ENCODE results near the gene CNNM3. TPM values are rescaled to one million over a fixed set of nuclear protein-coding genes. Genes with fewer than 3 reads are reported as not detected.

CNNM3 gene
- 10 to 100 TPM in 2 of 4 donors, 1 to 10 TPM in 2; 5.7 to 36.8 (median 11.3) TPM for polyA plus RNA-seq
- long read RNA-seq, donor 1, result 0 reads
- long read RNA-seq, donor 2, partial matches to known transcripts, result 0 of 4 reads
- long read RNA-seq, donor 2, other reads (novel, unspliced or antisense), result 0 of 4 reads
- long read RNA-seq, donor 3, partial matches to known transcripts, result 0 of 14 reads
- long read RNA-seq, donor 3, other reads (novel, unspliced or antisense), result 11 of 14 reads
- long read RNA-seq, donor 4, partial matches to known transcripts, result 0 of 1 reads
- long read RNA-seq, donor 4, other reads (novel, unspliced or antisense), result 0 of 1 reads
- long read RNA-seq, donor 5, result 0 reads
- long read RNA-seq, donor 6, partial matches to known transcripts, result 5 of 8 reads
- long read RNA-seq, donor 6, other reads (novel, unspliced or antisense), result 0 of 8 reads
- long read RNA-seq, donor 7, result 0 reads
- long read RNA-seq, donor 8, result 0 reads
- long read RNA-seq, donor 9, result 0 reads
- long read RNA-seq, donor 10, transcript CNNM3-201 (8 exons, 3,447 nt), result major isoform, 5 of 23 reads
- long read RNA-seq, donor 10, partial matches to known transcripts, result 18 of 23 reads
- long read RNA-seq, donor 10, other reads (novel, unspliced or antisense), result 0 of 23 reads

DNA sequence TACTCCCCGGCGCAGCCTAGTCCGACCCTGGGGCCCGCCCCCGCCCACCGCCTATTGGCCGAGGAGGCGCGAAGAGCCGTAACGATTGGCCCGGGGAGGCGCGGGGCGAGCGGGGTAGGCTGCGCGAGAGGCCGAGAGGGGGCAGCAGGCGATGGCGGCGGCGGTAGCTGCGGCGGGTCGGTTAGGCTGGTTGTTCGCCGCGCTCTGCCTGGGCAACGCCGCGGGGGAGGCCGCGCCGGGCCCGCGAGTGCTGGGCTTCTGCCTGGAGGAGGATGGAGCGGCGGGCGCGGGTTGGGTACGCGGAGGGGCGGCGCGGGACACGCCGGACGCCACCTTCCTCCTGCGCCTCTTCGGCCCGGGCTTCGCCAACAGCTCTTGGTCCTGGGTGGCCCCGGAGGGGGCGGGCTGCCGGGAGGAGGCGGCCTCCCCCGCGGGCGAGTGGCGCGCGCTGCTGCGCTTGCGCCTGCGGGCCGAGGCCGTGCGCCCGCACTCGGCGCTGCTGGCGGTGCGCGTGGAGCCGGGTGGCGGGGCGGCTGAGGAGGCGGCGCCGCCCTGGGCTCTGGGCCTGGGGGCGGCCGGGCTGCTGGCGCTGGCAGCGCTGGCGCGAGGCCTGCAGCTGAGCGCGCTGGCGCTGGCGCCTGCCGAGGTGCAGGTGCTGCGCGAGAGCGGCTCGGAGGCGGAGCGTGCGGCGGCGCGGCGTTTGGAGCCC lies at the start of gene CNNM3:
TSS of gene CNNM3 (plus strand) at position 142 of the 709 bp plus-strand sequence. CDS start at position 152, 10 bp downstream.
- Histone ChIP-seq H3K36me3 (ENCODE audit: control insufficient read depth in 3 of 3, insufficient read depth in 2 of 3, low read depth in 1 of 3, low read length in 3 of 3) (peaks cover 0 to 31% (median 0%) of the 10 kb centered on the region in 3 donors), H3K27ac (ENCODE audit: low read depth in 1 of 3, low read length in 2 of 3) (peak within 1 kb of the TSS; percentile 89 to 98 (median 97)), H3K4me1 (ENCODE audit: control insufficient read depth in 3 of 3, insufficient read depth in 2 of 3, low read depth in 1 of 3, low read length in 2 of 3) (peaks cover 14 to 34% (median 17%) of the 10 kb centered on the region in 3 donors)

DNA sequence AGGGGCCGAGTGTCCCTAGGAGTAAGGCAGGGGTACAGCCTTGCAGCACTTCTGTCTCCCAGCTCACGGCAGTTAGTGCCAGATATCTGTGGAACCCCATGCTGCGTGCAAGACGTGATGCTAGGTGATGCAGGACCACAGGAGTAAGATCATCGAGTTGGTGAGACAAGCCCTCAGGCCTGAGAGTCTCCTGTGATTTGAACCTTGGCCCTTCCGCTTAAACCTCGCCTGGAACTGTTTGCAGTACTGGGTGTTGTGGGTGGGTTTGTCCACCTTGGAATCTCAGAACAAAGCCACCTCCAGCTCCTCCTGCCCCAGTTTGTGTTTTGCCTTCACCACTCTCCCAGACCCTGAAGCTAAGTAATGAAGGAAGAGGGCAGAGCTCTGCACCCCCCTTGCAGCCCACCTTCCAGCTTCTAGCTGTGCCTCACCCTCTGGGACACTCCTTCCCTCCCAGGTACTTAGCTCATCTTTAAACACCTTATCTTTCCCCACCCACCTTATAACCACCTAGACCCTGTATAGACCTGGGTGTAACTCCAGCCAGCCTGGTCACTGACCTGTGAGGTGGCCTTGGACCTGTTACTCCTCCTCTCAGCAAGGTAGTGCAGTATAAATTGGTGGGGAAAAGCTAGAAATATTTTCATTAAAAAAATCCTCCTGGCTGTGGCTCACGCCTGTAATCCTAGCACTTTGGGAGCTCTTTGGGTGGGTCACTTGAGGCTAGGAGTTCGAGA lies 48.8 kb upstream of the CNNM3 start:
- Histone ChIP-seq H3K4me1 (ENCODE audit: control insufficient read depth in 3 of 3, insufficient read depth in 2 of 3, low read depth in 1 of 3, low read length in 2 of 3) (peaks cover 0 to 56% (median 8%) of the 10 kb centered on the region in 3 donors), H3K4me3 (ENCODE audit: low read depth in 1 of 3, low read length in 3 of 3) (no peak overlapping the region), H3K27me3 (ENCODE audit: control insufficient read depth in 3 of 3, insufficient read depth in 3 of 3, low read length in 3 of 3) (no peaks in the 10 kb centered on the region), H3K36me3 (ENCODE audit: control insufficient read depth in 3 of 3, insufficient read depth in 2 of 3, low read depth in 1 of 3, low read length in 3 of 3) (peaks cover 0 to 33% (median 0%) of the 10 kb centered on the region in 3 donors), H3K27ac (ENCODE audit: low read depth in 1 of 3, low read length in 2 of 3) (peak overlapping the region; percentile 43 to 74 (median 49)), H3K9me3 (ENCODE audit: control insufficient read depth in 2 of 2, insufficient read depth in 1 of 2, low read depth in 1 of 2, low read length in 1 of 2) (no peaks in the 10 kb centered on the region)
- DNase-seq (peak; percentile 57 to 72), FAIRE-seq (no peak)
- WGBS, 3 donors, result 39 to 75% (median 43%) methylated on average over 9 of the region's 9 CpGs

More for the DNA sequence above, at the start of gene CNNM3:
- Histone ChIP-seq H3K27me3 (ENCODE audit: control insufficient read depth in 3 of 3, insufficient read depth in 3 of 3, low read length in 3 of 3) (no peaks in the 10 kb centered on the region), H3K4me3 (ENCODE audit: low read depth in 1 of 3, low read length in 3 of 3) (peak within 1 kb of the TSS; percentile 62 to 73 (median 68)), H3K9me3 (ENCODE audit: control insufficient read depth in 2 of 2, insufficient read depth in 1 of 2, low read depth in 1 of 2, low read length in 1 of 2) (no peaks in the 10 kb centered on the region)
- FAIRE-seq (no peak), DNase-seq (peak; percentile 95 to 98)
- 0 to 1% (median 0%) methylated on average over 46 to 103 of the region's 103 CpGs for WGBS, 3 donors

DNA sequence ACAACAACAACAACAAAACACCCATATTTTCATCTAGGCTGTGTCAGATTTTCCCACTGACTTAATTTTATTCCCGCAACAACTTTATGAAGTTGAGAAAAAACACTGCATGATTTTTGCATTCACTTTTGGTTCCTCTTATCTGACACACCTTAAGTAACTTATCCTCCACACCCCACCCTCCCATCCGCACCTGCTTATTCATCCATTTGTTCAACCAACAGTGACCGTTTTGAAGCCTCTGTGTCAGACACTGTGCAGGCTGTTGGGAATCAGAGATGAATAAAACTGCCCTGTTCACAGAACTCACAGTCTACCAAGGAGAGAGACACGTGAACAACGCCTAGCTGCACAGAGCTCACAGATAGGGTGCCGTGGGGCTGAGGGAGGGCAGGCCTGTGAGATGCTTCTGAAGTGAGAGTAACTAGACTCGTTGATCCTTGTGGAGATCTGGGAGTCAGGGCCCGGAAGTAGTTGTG lies 47.9 kb upstream of the CNNM3 start:
- Histone ChIP-seq H3K4me1 (ENCODE audit: control insufficient read depth in 3 of 3, insufficient read depth in 2 of 3, low read depth in 1 of 3, low read length in 2 of 3) (peaks cover 0 to 48% (median 8%) of the 10 kb centered on the region in 3 donors), H3K27me3 (ENCODE audit: control insufficient read depth in 3 of 3, insufficient read depth in 3 of 3, low read length in 3 of 3) (no peaks in the 10 kb centered on the region), H3K4me3 (ENCODE audit: low read depth in 1 of 3, low read length in 3 of 3) (no peak overlapping the region), H3K9me3 (ENCODE audit: control insufficient read depth in 2 of 2, insufficient read depth in 1 of 2, low read depth in 1 of 2, low read length in 1 of 2) (no peaks in the 10 kb centered on the region), H3K27ac (ENCODE audit: low read depth in 1 of 3, low read length in 2 of 3) (peak overlapping the region; percentile 7 to 93 (median 43)), H3K36me3 (ENCODE audit: control insufficient read depth in 3 of 3, insufficient read depth in 2 of 3, low read depth in 1 of 3, low read length in 3 of 3) (peaks cover 0 to 37% (median 0%) of the 10 kb centered on the region in 3 donors)
- FAIRE-seq (no peak), DNase-seq (peak; percentile 67 to 86)
- WGBS, 3 donors, result 21 to 57% (median 36%) methylated on average over 8 of the region's 8 CpGs

DNA sequence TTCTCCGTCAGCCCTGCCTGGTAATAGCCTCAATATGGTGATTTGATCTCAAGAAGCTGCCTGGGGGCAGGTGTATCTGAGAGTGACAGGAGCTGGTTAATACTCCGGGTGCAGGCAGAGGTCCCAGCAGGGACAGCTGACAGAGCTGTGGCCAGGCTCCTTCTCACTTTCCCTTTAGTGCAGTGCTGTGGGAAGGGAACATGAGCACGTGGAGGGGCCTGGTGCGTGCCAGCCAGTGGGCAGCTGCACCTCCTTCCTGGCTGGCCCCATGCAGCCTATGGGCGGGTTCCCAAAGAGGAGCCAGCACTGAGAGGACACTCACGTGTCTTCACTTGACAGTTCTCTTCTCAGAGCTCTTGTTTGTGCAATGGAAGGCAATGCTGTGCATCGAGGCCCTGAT lies 46.3 kb upstream of the CNNM3 start:
- 50 to 63% (median 62%) methylated on average over 7 of the region's 7 CpGs for WGBS, 3 donors
- Histone ChIP-seq H3K36me3 (ENCODE audit: control insufficient read depth in 3 of 3, insufficient read depth in 2 of 3, low read depth in 1 of 3, low read length in 3 of 3) (peaks cover 0 to 37% (median 0%) of the 10 kb centered on the region in 3 donors), H3K4me3 (ENCODE audit: low read depth in 1 of 3, low read length in 3 of 3) (no peak overlapping the region), H3K27me3 (ENCODE audit: control insufficient read depth in 3 of 3, insufficient read depth in 3 of 3, low read length in 3 of 3) (no peaks in the 10 kb centered on the region), H3K9me3 (ENCODE audit: control insufficient read depth in 2 of 2, insufficient read depth in 1 of 2, low read depth in 1 of 2, low read length in 1 of 2) (no peaks in the 10 kb centered on the region), H3K4me1 (ENCODE audit: control insufficient read depth in 3 of 3, insufficient read depth in 2 of 3, low read depth in 1 of 3, low read length in 2 of 3) (peaks cover 0 to 39% (median 4%) of the 10 kb centered on the region in 3 donors), H3K27ac (ENCODE audit: low read depth in 1 of 3, low read length in 2 of 3) (no peak overlapping the region)
- no peak for FAIRE-seq
- DNase-seq, result no peak

DNA sequence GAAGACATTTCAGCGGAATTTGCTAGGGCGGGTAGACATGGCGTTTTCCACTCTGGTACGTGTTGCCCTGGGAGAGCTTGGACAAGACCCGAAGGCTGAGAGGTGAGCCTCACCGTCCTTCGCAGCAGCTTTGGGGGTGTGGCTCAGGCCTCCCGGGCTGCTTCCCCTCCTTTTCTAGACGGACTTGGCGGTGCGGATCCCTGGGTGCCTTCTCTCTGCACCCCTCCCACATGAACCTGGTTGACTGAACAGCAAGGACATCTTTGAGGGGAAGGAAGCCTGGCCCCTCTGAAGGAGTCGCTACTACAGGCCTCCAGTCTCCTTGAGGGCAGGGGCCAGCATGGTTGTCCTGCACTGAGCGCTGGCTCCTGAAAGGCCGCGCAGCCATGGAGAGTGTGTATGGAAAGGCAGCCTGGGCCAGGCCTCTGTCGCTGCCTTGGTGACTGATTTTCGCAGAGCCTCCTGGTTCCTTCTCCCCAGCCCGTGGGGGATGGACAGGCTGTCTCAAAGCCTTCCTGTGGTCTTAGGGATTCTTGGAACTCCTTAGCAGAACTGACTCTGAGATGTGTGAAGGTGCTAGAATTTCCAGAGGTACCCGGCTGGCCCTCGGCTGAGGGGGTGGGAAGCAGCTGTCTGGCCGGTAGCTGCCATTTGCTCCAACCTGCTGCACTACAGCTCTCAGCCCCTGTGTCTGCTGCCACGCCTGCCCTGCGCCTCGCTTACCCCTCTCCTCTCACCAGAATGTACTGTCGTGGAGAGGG lies 45.4 kb upstream of the CNNM3 start:
- WGBS, 3 donors, result 87 to 90% (median 89%) methylated on average over 25 of the region's 25 CpGs
- H3K4me1 ChIP-seq (ENCODE audit: control insufficient read depth in 3 of 3, insufficient read depth in 2 of 3, low read depth in 1 of 3, low read length in 2 of 3), result peaks cover 0 to 39% (median 4%) of the 10 kb centered on the region in 3 donors
- H3K27ac ChIP-seq (ENCODE audit: low read depth in 1 of 3, low read length in 2 of 3), result no peak overlapping the region
- no peak overlapping the region for H3K4me3 ChIP-seq (ENCODE audit: low read depth in 1 of 3, low read length in 3 of 3)
- no peaks in the 10 kb centered on the region for H3K27me3 ChIP-seq (ENCODE audit: control insufficient read depth in 3 of 3, insufficient read depth in 3 of 3, low read length in 3 of 3)
- DNase-seq (no peak), FAIRE-seq (no peak)
- H3K9me3 ChIP-seq (ENCODE audit: control insufficient read depth in 2 of 2, insufficient read depth in 1 of 2, low read depth in 1 of 2, low read length in 1 of 2), result no peaks in the 10 kb centered on the region
- peaks cover 0 to 34% (median 0%) of the 10 kb centered on the region in 3 donors for H3K36me3 ChIP-seq (ENCODE audit: control insufficient read depth in 3 of 3, insufficient read depth in 2 of 3, low read depth in 1 of 3, low read length in 3 of 3)

DNA sequence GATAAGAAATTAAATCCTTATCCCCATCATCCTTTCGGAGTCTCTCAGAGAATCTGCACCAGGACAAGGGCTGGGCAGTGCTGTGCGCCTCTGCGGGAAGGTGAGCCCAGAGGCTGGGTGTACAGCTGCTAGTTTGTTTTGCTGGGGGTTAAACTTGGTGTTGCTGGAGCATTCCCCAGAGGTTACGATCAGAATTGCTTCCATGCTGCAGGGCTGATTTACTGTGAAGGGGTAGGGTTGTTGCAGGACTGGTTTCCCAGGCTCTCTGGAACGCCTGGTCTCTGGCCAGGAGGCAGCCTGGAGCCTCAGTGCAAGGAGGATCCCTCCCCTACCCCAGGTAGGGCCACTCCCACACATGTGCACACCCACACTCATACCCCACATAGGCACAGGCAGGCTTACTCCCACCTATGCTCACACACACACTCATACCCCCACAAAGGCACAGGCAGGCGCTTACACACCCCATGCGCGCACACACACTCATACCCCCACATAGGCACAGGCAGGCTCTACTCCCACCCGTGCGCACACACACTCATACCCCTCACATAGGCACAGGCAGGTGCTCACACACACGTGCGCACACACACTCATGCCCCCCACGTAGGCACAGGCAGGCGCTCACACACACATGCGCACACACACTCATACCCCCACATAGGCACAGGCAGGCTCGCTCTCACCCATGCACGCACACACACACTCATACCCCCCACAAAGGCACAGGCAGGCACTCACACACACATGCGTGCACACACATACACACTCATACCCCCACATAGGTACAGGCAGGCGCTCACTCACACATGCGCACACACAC lies 44.1 kb upstream of the CNNM3 start:
- Histone ChIP-seq H3K9me3 (ENCODE audit: control insufficient read depth in 2 of 2, insufficient read depth in 1 of 2, low read depth in 1 of 2, low read length in 1 of 2) (no peaks in the 10 kb centered on the region), H3K4me3 (ENCODE audit: low read depth in 1 of 3, low read length in 3 of 3) (no peak overlapping the region), H3K4me1 (ENCODE audit: control insufficient read depth in 3 of 3, insufficient read depth in 2 of 3, low read depth in 1 of 3, low read length in 2 of 3) (peaks cover 0 to 30% (median 1%) of the 10 kb centered on the region in 3 donors), H3K27me3 (ENCODE audit: control insufficient read depth in 3 of 3, insufficient read depth in 3 of 3, low read length in 3 of 3) (no peaks in the 10 kb centered on the region), H3K36me3 (ENCODE audit: control insufficient read depth in 3 of 3, insufficient read depth in 2 of 3, low read depth in 1 of 3, low read length in 3 of 3) (peaks cover 0 to 28% (median 0%) of the 10 kb centered on the region in 3 donors), H3K27ac (ENCODE audit: low read depth in 1 of 3, low read length in 2 of 3) (peak overlapping the region in 1 of 3 donors; percentile 41)
- WGBS, 3 donors, result 64 to 86% (median 74%) methylated on average over 20 of the region's 20 CpGs
- peak; percentile 61 to 66 for DNase-seq
- no peak for FAIRE-seq
